Endodermal cell (in vitro differentiated cells): ENCODE measurements around the gene GNAL. TPM values are rescaled to one million over a fixed set of nuclear protein-coding genes. Genes with fewer than 3 reads are reported as not detected.

Experiments used
- DNase-seq: peaks from one replicate; pipeline ENCODE4 v3.0.0-alpha.2; 2017
- H3K27ac ChIP-seq: 2 replicates; pipeline ENCODE4 v1.5.1; 2013; ENCODE audit warnings: mild to moderate bottlenecking, low read depth, low read length, moderate library complexity
- H3K27me3 ChIP-seq: 2 replicates; pipeline ENCODE4 v1.6.1; 2013; ENCODE audit warnings: mild to moderate bottlenecking, low read length, moderate library complexity; ENCODE audit not compliant: insufficient read depth, control insufficient read depth, poor library complexity, severe bottlenecking
- H3K36me3 ChIP-seq: 2 replicates; pipeline ENCODE4 v1.7.0; 2013; ENCODE audit warnings: mild to moderate bottlenecking, low read length, moderate library complexity; ENCODE audit not compliant: control insufficient read depth, insufficient read depth
- H3K4me1 ChIP-seq: one replicate; pipeline ENCODE4 v1.7.0; 2013; ENCODE audit warnings: low read length; ENCODE audit not compliant: control insufficient read depth, insufficient read depth
- H3K4me3 ChIP-seq: 2 replicates; pipeline ENCODE4 v1.5.1; 2013; ENCODE audit warnings: mild to moderate bottlenecking, low read length, moderate library complexity
- H3K9ac ChIP-seq: 2 replicates; pipeline ENCODE4 v1.6.1; 2013; ENCODE audit warnings: mild to moderate bottlenecking, low read length, moderate library complexity; ENCODE audit not compliant: poor library complexity, severe bottlenecking; ENCODE audit errors: extremely low read depth
- H3K9me3 ChIP-seq: 2 replicates; pipeline ENCODE4 v1.6.1; 2013; ENCODE audit warnings: mild to moderate bottlenecking, low read length, moderate library complexity; ENCODE audit not compliant: control insufficient read depth
- H3K27ac Mint-ChIP-seq: 2 replicates; pipeline ENCODE4 v1.8.0; 2020; ENCODE audit warnings: mixed read lengths
- H3K27me3 Mint-ChIP-seq: 2 replicates; pipeline ENCODE4 v1.8.0; 2021; ENCODE audit warnings: mild to moderate bottlenecking, mixed read lengths; ENCODE audit not compliant: insufficient read depth
- H3K36me3 Mint-ChIP-seq: 2 replicates; pipeline ENCODE4 v1.8.0; 2020; ENCODE audit warnings: low read depth, mixed read lengths
- H3K4me1 Mint-ChIP-seq: 2 replicates; pipeline ENCODE4 v1.8.0; 2020; ENCODE audit warnings: mixed read lengths
- H3K4me3 Mint-ChIP-seq: 2 replicates; pipeline ENCODE4 v1.8.0; 2020; ENCODE audit warnings: mild to moderate bottlenecking, moderate library complexity, mixed read lengths
- H3K9me3 Mint-ChIP-seq: 2 replicates; pipeline ENCODE4 v1.8.0; 2020; ENCODE audit warnings: mild to moderate bottlenecking, mixed read lengths
- CTCF ChIP-seq: fragments of 200-600 bp; sonication (generic); conservative IDR thresholded peaks from 2 replicates; pipeline ENCODE4 v1.5.0; 2021; ENCODE audit warnings: antibody characterized with exemption, mild to moderate bottlenecking
- WGBS, 2 experiments: methylation state at CpG; one replicate each; pipeline versions ENCODE4 v1.1.5 to v1.1.7; 2013; ENCODE audit warnings: missing lambda C conversion rate in 2 of 2, mixed read lengths in 1 of 2; ENCODE audit not compliant: insufficient coverage in 1 of 2, insufficient read length in 1 of 2; 5-methylcytosine and 5-hydroxymethylcytosine counted together
- total RNA-seq, 2 donors: library from RNA; stranded (reverse); fragmentation: NEBNext Ultra II Directional in 1 of 2; extraction: Animal tissue kit (Norgen Biotek cat#: 25700) in 1 of 2; gene quantifications; 2 replicates in 1 of 2; 3 replicates in 1 of 2; pipeline ENCODE4 v1.2.1, GENCODE V29; 2021

Gene GNAL
- total RNA-seq, 2 donors from 2014 or later: 37.9 to 58.2 TPM

GRCh38 chr18:11808001-11808855, 119.2 kb downstream of the GNAL start:
- H3K9ac ChIP-seq: peak overlapping the region; percentile 52
- peaks cover 20% of the 10 kb centered on the region for H3K4me1 ChIP-seq
- peak; percentile 90 for DNase-seq
- peaks cover 3% of the 10 kb centered on the region for H3K36me3 ChIP-seq
- Mint-ChIP-seq H3K27me3 (no peaks in the 10 kb centered on the region), H3K4me3 (no peak overlapping the region), H3K27ac (peak overlapping the region; percentile 96), H3K4me1 (peaks cover 58% of the 10 kb centered on the region), H3K9me3 (no peaks in the 10 kb centered on the region), H3K36me3 (no peaks in the 10 kb centered on the region)
- TF ChIP-seq CTCF: no peak
- peak overlapping the region; percentile 48 for H3K27ac ChIP-seq
- no peak overlapping the region for H3K4me3 ChIP-seq
- no peaks in the 10 kb centered on the region for H3K27me3 ChIP-seq
- WGBS, 2 experiments: 55 to 74% methylated on average over 8 to 11 of the region's 11 CpGs
- no peaks in the 10 kb centered on the region for H3K9me3 ChIP-seq

- Histone ChIP-seq H3K27me3 (no peaks in the 10 kb centered on the region), H3K9ac (no peak overlapping the region), H3K9me3 (no peaks in the 10 kb centered on the region), H3K4me1 (peaks cover 20% of the 10 kb centered on the region), H3K36me3 (peaks cover 3% of the 10 kb centered on the region), H3K4me3 (no peak overlapping the region), H3K27ac (no peak overlapping the region)
- no peak for TF ChIP-seq CTCF
- H3K4me3 Mint-ChIP-seq: no peak overlapping the region
- H3K4me1 Mint-ChIP-seq: peaks cover 58% of the 10 kb centered on the region
- WGBS, 2 experiments: 90 to 93% methylated on average over 3 to 6 of the region's 6 CpGs
- H3K27me3 Mint-ChIP-seq: no peaks in the 10 kb centered on the region
- peak; percentile 72 for DNase-seq
- no peaks in the 10 kb centered on the region for H3K9me3 Mint-ChIP-seq
- no peaks in the 10 kb centered on the region for H3K36me3 Mint-ChIP-seq
- H3K27ac Mint-ChIP-seq: peak overlapping the region; percentile 45
These were observed 120.8 kb downstream of the GNAL start for GRCh38 chr18:11809895-11810294.

- H3K36me3 ChIP-seq: peaks cover 3% of the 10 kb centered on the region
- peaks cover 20% of the 10 kb centered on the region for H3K4me1 ChIP-seq
- Mint-ChIP-seq H3K9me3 (no peaks in the 10 kb centered on the region), H3K36me3 (peaks cover 2% of the 10 kb centered on the region), H3K27ac (peak overlapping the region; percentile 84), H3K4me3 (no peak overlapping the region), H3K4me1 (peaks cover 57% of the 10 kb centered on the region), H3K27me3 (no peaks in the 10 kb centered on the region)
- WGBS, 2 experiments: 80 to 94% methylated on average over 2 to 3 of the region's 3 CpGs
- H3K9me3 ChIP-seq: no peaks in the 10 kb centered on the region
- no peak for DNase-seq
- no peak overlapping the region for H3K4me3 ChIP-seq
- no peak overlapping the region for H3K9ac ChIP-seq
- TF ChIP-seq CTCF: no peak
- no peak overlapping the region for H3K27ac ChIP-seq
- no peaks in the 10 kb centered on the region for H3K27me3 ChIP-seq
These were observed 121.3 kb downstream of the GNAL start for GRCh38 chr18:11810379-11810778.
